Large intestine (tissue), 3 donors: ENCODE data around the gene PFDN5. TPM values are rescaled to one million over a fixed set of nuclear protein-coding genes. Genes with fewer than 3 reads are reported as not detected.
A peak's percentile ranks its signal among the peaks of the same experiment; 100 is the strongest.

ENCODE experiments used
- DNase-seq, 2 donors: peaks; one replicate each; pipeline versions ENCODE4 v3.0.0 to v3.0.0-alpha.2; 2013
- H3K27ac ChIP-seq: one replicate; pipeline ENCODE4 v1.5.1; 2013; ENCODE audit warnings: low read length
- H3K27me3 ChIP-seq: 2 replicates; pipeline ENCODE4 v1.6.1; 2013; ENCODE audit warnings: low read length; ENCODE audit not compliant: control insufficient read depth, insufficient read depth
- H3K36me3 ChIP-seq: 2 replicates; pipeline ENCODE4 v1.6.1; 2013; ENCODE audit warnings: low read length; ENCODE audit not compliant: control insufficient read depth, insufficient read depth
- H3K4me1 ChIP-seq: one replicate; pipeline ENCODE4 v1.6.1; 2013; ENCODE audit warnings: low read length; ENCODE audit not compliant: control insufficient read depth, insufficient read depth
- H3K4me3 ChIP-seq: one replicate; pipeline ENCODE4 v1.5.1; 2013; ENCODE audit warnings: low read length
- H3K9me3 ChIP-seq: one replicate; pipeline ENCODE4 v1.6.1; 2013; ENCODE audit warnings: mild to moderate bottlenecking, low read depth, low read length, moderate library complexity; ENCODE audit not compliant: control insufficient read depth
- WGBS: methylation state at CpG from one replicate; pipeline ENCODE4 v1.1.5; 2013; ENCODE audit warnings: low lambda C conversion rate; ENCODE audit not compliant: insufficient coverage; 5-methylcytosine and 5-hydroxymethylcytosine counted together
- polyA plus RNA-seq: library from polyadenylated mRNA; unstranded; fragments of 120-200 nt; gene quantifications from one replicate; pipeline ENCODE4 v1.2.1, GENCODE V29; 2013

Gene PFDN5
- polyA plus RNA-seq, 1 donor, result 667 TPM

- DNase-seq, result no peak
- Histone ChIP-seq H3K27ac (no peak within 1 kb of the TSS), H3K4me3 (no peak within 1 kb of the TSS), H3K4me1 (no peaks in the 10 kb centered on the region), H3K36me3 (no peaks in the 10 kb centered on the region), H3K9me3 (no peaks in the 10 kb centered on the region), H3K27me3 (peaks cover 58% of the 10 kb centered on the region)
- WGBS, result no CpG with 5 or more reads among the region's 15 CpGs
Measured at GRCh38 chr12:53336181-53336681, 40.9 kb downstream of the PFDN5 start, which contains the start of gene SP7. Gene SP7 (minus strand): TSS chr12:53336354. CDS start chr12:53335646, 708 bp downstream.

GRCh38 chr12:53338017-53338416 lies 42.7 kb downstream of the PFDN5 start:
- H3K36me3 ChIP-seq, result no peaks in the 10 kb centered on the region
- no peak overlapping the region for H3K27ac ChIP-seq
- no peak overlapping the region for H3K4me3 ChIP-seq
- no peaks in the 10 kb centered on the region for H3K4me1 ChIP-seq
- peaks cover 55% of the 10 kb centered on the region for H3K27me3 ChIP-seq
- H3K9me3 ChIP-seq, result no peaks in the 10 kb centered on the region
- whole genome bisulfite sequencing, result 33% methylated on average over 1 of the region's 11 CpGs
- DNase-seq, result no peak

GRCh38 chr12:53338916-53339315 lies 43.6 kb downstream of the PFDN5 start:
- no CpG with 5 or more reads among the region's 6 CpGs for WGBS
- no peaks in the 10 kb centered on the region for H3K36me3 ChIP-seq
- no peak overlapping the region for H3K27ac ChIP-seq
- no peak for DNase-seq
- peaks cover 56% of the 10 kb centered on the region for H3K27me3 ChIP-seq
- no peak overlapping the region for H3K4me3 ChIP-seq
- H3K9me3 ChIP-seq, result no peaks in the 10 kb centered on the region
- H3K4me1 ChIP-seq, result no peaks in the 10 kb centered on the region

GRCh38 chr12:53340398-53340797 lies 45.1 kb downstream of the PFDN5 start:
- Histone ChIP-seq H3K9me3 (no peaks in the 10 kb centered on the region), H3K4me3 (no peak overlapping the region), H3K36me3 (no peaks in the 10 kb centered on the region), H3K27me3 (peaks cover 46% of the 10 kb centered on the region), H3K4me1 (peaks cover 3% of the 10 kb centered on the region), H3K27ac (no peak overlapping the region)
- no peak for DNase-seq
- no CpG with 5 or more reads among the region's 9 CpGs for WGBS

DNA sequence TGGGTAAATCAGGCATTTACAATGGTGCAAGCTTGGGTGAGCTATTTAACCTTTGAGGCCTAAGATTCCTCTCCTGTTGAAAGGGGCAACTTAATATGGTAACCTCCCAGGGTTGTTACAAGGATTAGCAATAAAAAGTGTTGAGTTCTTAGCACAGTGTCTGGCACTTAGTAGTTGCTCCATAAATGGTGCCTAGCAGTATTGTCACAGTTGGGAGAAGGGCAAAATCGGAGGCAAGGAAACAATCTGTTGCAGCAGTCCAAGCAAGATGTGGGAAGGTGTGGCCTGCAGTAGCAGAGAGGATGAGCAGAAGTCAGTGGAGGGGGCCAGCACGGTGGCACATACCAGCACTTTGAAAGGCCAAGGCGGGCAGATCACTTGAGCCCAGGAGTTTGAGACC lies 48.1 kb downstream of the PFDN5 start:
- no CpG with 5 or more reads among the region's 3 CpGs for WGBS

DNA sequence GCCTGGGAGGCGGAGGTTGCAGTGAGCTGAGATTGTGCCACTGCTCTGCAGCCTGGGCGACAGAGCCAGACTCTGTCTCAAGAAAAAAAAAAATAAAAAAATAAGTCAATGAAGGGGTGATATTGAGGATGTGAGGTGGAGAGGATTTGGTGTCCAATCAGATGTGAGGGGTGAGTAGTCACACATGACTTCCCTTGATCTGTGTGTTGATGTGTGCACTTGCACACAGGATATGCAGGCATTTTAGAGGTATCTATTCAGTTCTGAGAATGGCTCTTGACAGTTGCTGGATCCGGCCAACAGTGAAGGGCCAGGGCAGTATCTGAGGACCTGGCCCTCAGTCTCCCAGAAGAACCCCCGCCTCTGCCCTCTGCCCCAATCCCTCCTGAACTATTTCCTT lies 48.6 kb downstream of the PFDN5 start:
- H3K4me3 ChIP-seq, result no peak overlapping the region
- 100% methylated on average over 1 of the region's 4 CpGs for WGBS
- H3K4me1 ChIP-seq, result peaks cover 7% of the 10 kb centered on the region
- H3K27ac ChIP-seq, result no peak overlapping the region
- H3K27me3 ChIP-seq, result peaks cover 12% of the 10 kb centered on the region
- no peak for DNase-seq
- no peaks in the 10 kb centered on the region for H3K36me3 ChIP-seq
- no peaks in the 10 kb centered on the region for H3K9me3 ChIP-seq

More for the DNA sequence above, 48.1 kb downstream of the PFDN5 start:
- Histone ChIP-seq H3K27ac (no peak overlapping the region), H3K4me3 (no peak overlapping the region), H3K9me3 (no peaks in the 10 kb centered on the region), H3K27me3 (peaks cover 17% of the 10 kb centered on the region), H3K36me3 (no peaks in the 10 kb centered on the region), H3K4me1 (peaks cover 7% of the 10 kb centered on the region)
- no peak for DNase-seq

DNA sequence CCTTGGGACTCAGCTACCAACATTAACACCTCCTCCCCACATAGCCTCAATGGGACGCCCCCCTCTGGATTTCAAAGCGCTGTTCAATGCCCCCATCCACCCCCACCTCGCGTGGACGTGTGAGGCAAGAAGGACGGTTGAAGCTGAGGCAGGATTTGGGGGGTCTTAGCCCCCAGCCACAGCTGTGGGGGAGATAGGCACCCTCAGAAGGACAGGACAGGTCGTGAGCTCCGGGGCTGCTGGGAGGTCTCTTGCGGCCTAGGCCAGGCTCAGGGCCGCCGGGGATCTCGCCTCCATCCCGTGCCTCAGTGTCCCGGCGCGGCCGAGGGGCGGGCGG lies 49.1 kb downstream of the PFDN5 start:
- Histone ChIP-seq H3K4me1 (peaks cover 7% of the 10 kb centered on the region), H3K4me3 (peak overlapping the region; percentile 38), H3K27ac (no peak overlapping the region), H3K27me3 (peaks cover 10% of the 10 kb centered on the region), H3K9me3 (no peaks in the 10 kb centered on the region), H3K36me3 (no peaks in the 10 kb centered on the region)
- DNase-seq, result no peak
- no CpG with 5 or more reads among the region's 19 CpGs for WGBS

GRCh38 chr12:53344824-53345485 lies 49.6 kb downstream of the PFDN5 start:
- H3K9me3 ChIP-seq, result no peaks in the 10 kb centered on the region
- peak overlapping the region; percentile 33 for H3K27ac ChIP-seq
- H3K4me3 ChIP-seq, result peak overlapping the region; percentile 50
- DNase-seq, result peak in 1 of 2 donors; percentile 62
- no CpG with 5 or more reads among the region's 50 CpGs for WGBS
- peaks cover 7% of the 10 kb centered on the region for H3K4me1 ChIP-seq
- no peaks in the 10 kb centered on the region for H3K36me3 ChIP-seq
- peaks cover 10% of the 10 kb centered on the region for H3K27me3 ChIP-seq

- H3K36me3 ChIP-seq, result no peaks in the 10 kb centered on the region
- H3K4me1 ChIP-seq, result peaks cover 7% of the 10 kb centered on the region
- H3K9me3 ChIP-seq, result no peaks in the 10 kb centered on the region
- peak overlapping the region; percentile 18 for H3K27ac ChIP-seq
- WGBS, result no CpG with 5 or more reads among the region's 10 CpGs
- H3K4me3 ChIP-seq, result peak overlapping the region; percentile 50
- DNase-seq, result no peak
- H3K27me3 ChIP-seq, result peaks cover 7% of the 10 kb centered on the region
Measured at GRCh38 chr12:53345486-53346188, 50.3 kb downstream of the PFDN5 start.

GRCh38 chr12:53346491-53346890 lies 51.1 kb downstream of the PFDN5 start:
- peaks cover 2% of the 10 kb centered on the region for H3K27me3 ChIP-seq

More at GRCh38 chr12:53346491-53346890, 51.1 kb downstream of the PFDN5 start:
- no peaks in the 10 kb centered on the region for H3K9me3 ChIP-seq
- H3K4me3 ChIP-seq, result no peak overlapping the region
- WGBS, result no CpG with 5 or more reads among the region's 1 CpG
- no peak for DNase-seq
- H3K27ac ChIP-seq, result no peak overlapping the region
- H3K36me3 ChIP-seq, result no peaks in the 10 kb centered on the region
- peaks cover 7% of the 10 kb centered on the region for H3K4me1 ChIP-seq
